SK-N-SH treated with all-trans-retinoic acid at 6 μM for 48 hours (cell line): ENCODE data around the gene TMEM131.

Experiments used
- ATAC-seq: fragments of 200-7000 bp; cut with Tn5 transposase; 3 replicates; pipeline ENCODE4 v1.9.1; 2020; ENCODE audit warnings: mild to moderate bottlenecking, moderate library complexity
- ARNTL ChIP-seq: fragments of 450-650 bp; formaldehyde crosslinking; IDR thresholded peaks from 2 replicates; pipeline ENCODE4 v1.5.0; 2020; ENCODE audit warnings: low read depth, mild to moderate bottlenecking, moderate library complexity, borderline replicate concordance
- CSDC2 ChIP-seq: fragments of 250-450 bp; sonication (Bioruptor Pico); IDR thresholded peaks from 2 replicates; pipeline ENCODE4 v1.5.0; 2020; ENCODE audit warnings: mild to moderate bottlenecking, moderate library complexity
- CSRNP3 ChIP-seq: fragments of 250-450 bp; sonication (Bioruptor Pico); IDR thresholded peaks from 2 replicates; pipeline ENCODE4 v1.5.1; 2021; ENCODE audit warnings: mild to moderate bottlenecking, moderate library complexity
- ESRRG ChIP-seq: fragments of 250-450 bp; sonication (Bioruptor Pico); IDR thresholded peaks from 2 replicates; pipeline ENCODE4 v1.6.1; 2021; ENCODE audit warnings: mild to moderate bottlenecking
- ISL1 ChIP-seq: fragments of 250-450 bp; sonication (Bioruptor Pico); IDR thresholded peaks from 2 replicates; pipeline ENCODE4 v2.1.2; 2022; ENCODE audit warnings: mild to moderate bottlenecking, moderate library complexity
- OSR1 ChIP-seq: fragments of 250-450 bp; sonication (Bioruptor Pico); IDR thresholded peaks from 2 replicates; pipeline ENCODE4 v1.8.0; 2022; ENCODE audit warnings: moderate library complexity, mild to moderate bottlenecking, inconsistent platforms
- PATZ1 ChIP-seq: fragments of 250-450 bp; sonication (Bioruptor Pico); IDR thresholded peaks from 2 replicates; pipeline ENCODE4 v1.8.0; 2020; ENCODE audit warnings: mild to moderate bottlenecking, moderate library complexity, borderline replicate concordance
- POU6F1 ChIP-seq: fragments of 250-450 bp; sonication (Bioruptor Pico); IDR thresholded peaks from 2 replicates; pipeline ENCODE4 v1.8.0; 2021; ENCODE audit warnings: low read depth, mild to moderate bottlenecking, moderate library complexity, borderline replicate concordance
- PPARA ChIP-seq: fragments of 250-450 bp; sonication (Bioruptor Pico); IDR thresholded peaks from 2 replicates; pipeline ENCODE4 v1.5.0; 2020; ENCODE audit warnings: mild to moderate bottlenecking, borderline replicate concordance
- SNAI2 ChIP-seq: fragments of 250-450 bp; sonication (Bioruptor Pico); IDR thresholded peaks from 2 replicates; pipeline ENCODE4 v1.5.0; 2020; ENCODE audit warnings: mild to moderate bottlenecking, moderate library complexity
- TCF4 ChIP-seq: fragments of 250-450 bp; sonication (Bioruptor Pico); IDR thresholded peaks from 2 replicates; pipeline ENCODE4 v1.8.0; 2021; ENCODE audit warnings: mild to moderate bottlenecking, moderate library complexity, borderline replicate concordance
- TOX ChIP-seq: fragments of 250-450 bp; sonication (Bioruptor Pico); IDR thresholded peaks from 2 replicates; pipeline ENCODE4 v1.8.0; 2021; ENCODE audit warnings: mild to moderate bottlenecking, moderate library complexity, borderline replicate concordance
- TSHZ2 ChIP-seq: fragments of 250-450 bp; sonication (Bioruptor Pico); IDR thresholded peaks from 2 replicates; pipeline ENCODE4 v1.5.0; 2020; ENCODE audit warnings: mild to moderate bottlenecking, moderate library complexity
- ZC3H10 ChIP-seq: fragments of 250-450 bp; sonication (Bioruptor Pico); IDR thresholded peaks from 2 replicates; pipeline ENCODE4 v1.5.1; 2021; ENCODE audit warnings: mild to moderate bottlenecking, moderate library complexity
- ZFP3 ChIP-seq: fragments of 250-450 bp; sonication (Bioruptor Pico); IDR thresholded peaks from 2 replicates; pipeline ENCODE4 v1.5.0; 2020; ENCODE audit warnings: mild to moderate bottlenecking, moderate library complexity
- ZFP30 ChIP-seq: fragments of 450-650 bp; formaldehyde crosslinking; IDR thresholded peaks from 2 replicates; pipeline ENCODE4 v1.5.0; 2022; ENCODE audit warnings: mild to moderate bottlenecking, moderate library complexity
- ZNF565 ChIP-seq: fragments of 450-650 bp; formaldehyde crosslinking; conservative IDR thresholded peaks from 2 replicates; pipeline ENCODE4 v1.5.0; 2020; ENCODE audit warnings: low read depth, mild to moderate bottlenecking, moderate library complexity
- ZNF70 ChIP-seq: fragments of 450-650 bp; formaldehyde crosslinking; IDR thresholded peaks from 2 replicates; pipeline ENCODE4 v1.5.0; 2020; ENCODE audit warnings: mild to moderate bottlenecking, moderate library complexity
- ZNF8 ChIP-seq: fragments of 450-650 bp; formaldehyde crosslinking; IDR thresholded peaks from 2 replicates; pipeline ENCODE4 v1.5.0; 2020; ENCODE audit warnings: mild to moderate bottlenecking, moderate library complexity

The TMEM131 gene

GRCh38 chr2:97845818-97846217 is 149.9 kb downstream of the TMEM131 start:
- TF ChIP-seq CSRNP3 (CRISPR knock-in tag) = no peak
- TF ChIP-seq PPARA (CRISPR knock-in tag) = no peak
- no peak for TF ChIP-seq ISL1 (CRISPR knock-in tag)
- no peak for ATAC-seq

- ATAC-seq = no peak
- TF ChIP-seq ARNTL (CRISPR knock-in tag) (no peak), ZFP30 (CRISPR knock-in tag) (no peak), CSRNP3 (CRISPR knock-in tag) (no peak), TOX (CRISPR knock-in tag) (no peak), PATZ1 (CRISPR knock-in tag) (no peak), OSR1 (CRISPR knock-in tag) (no peak), TCF4 (no peak), ZFP3 (no peak), ISL1 (CRISPR knock-in tag) (no peak), ZNF8 (no peak)
Observed at GRCh38 chr2:97845133-97845532, 150.6 kb downstream of the TMEM131 start.

- no peak; the same call in 2 of the 3 replicates for ATAC-seq
- TF ChIP-seq TCF4 (peak; percentile 73), POU6F1 (no peak), ZFP30 (CRISPR knock-in tag) (no peak), TOX (CRISPR knock-in tag) (no peak), ZFP3 (no peak), PPARA (CRISPR knock-in tag) (no peak), CSDC2 (CRISPR knock-in tag) (no peak)
Observed at GRCh38 chr2:97844311-97844859, 151.4 kb downstream of the TMEM131 start.

GRCh38 chr2:97840198-97840597 is 155.6 kb downstream of the TMEM131 start:
- TF ChIP-seq ZNF70 (CRISPR knock-in tag) = no peak
- TF ChIP-seq TCF4 = no peak
- TF ChIP-seq OSR1 (CRISPR knock-in tag) = no peak
- no peak for TF ChIP-seq ZC3H10
- no peak for TF ChIP-seq ZNF565 (CRISPR knock-in tag)
- no peak for TF ChIP-seq CSDC2 (CRISPR knock-in tag)
- no peak for TF ChIP-seq ZNF8
- no peak for TF ChIP-seq SNAI2
- TF ChIP-seq ISL1 (CRISPR knock-in tag) = no peak
- TF ChIP-seq PATZ1 (CRISPR knock-in tag) = no peak
- no peak for TF ChIP-seq ESRRG (CRISPR knock-in tag)
- TF ChIP-seq ZFP30 (CRISPR knock-in tag) = no peak
- TF ChIP-seq PPARA (CRISPR knock-in tag) = no peak
- TF ChIP-seq CSRNP3 (CRISPR knock-in tag) = no peak
- no peak for TF ChIP-seq POU6F1
- no peak for TF ChIP-seq TSHZ2 (CRISPR knock-in tag)
- TF ChIP-seq, all 23 proteins: peak for 0
- no peak for ATAC-seq
